ENCODE measurements around the gene NRP2. TPM values are rescaled to one million over a fixed set of nuclear protein-coding genes. Genes with fewer than 3 reads are reported as not detected.

NRP2 gene
- total RNA-seq, 4 donors from 2014 or later: 195 to 440 (median 314) TPM

DNA sequence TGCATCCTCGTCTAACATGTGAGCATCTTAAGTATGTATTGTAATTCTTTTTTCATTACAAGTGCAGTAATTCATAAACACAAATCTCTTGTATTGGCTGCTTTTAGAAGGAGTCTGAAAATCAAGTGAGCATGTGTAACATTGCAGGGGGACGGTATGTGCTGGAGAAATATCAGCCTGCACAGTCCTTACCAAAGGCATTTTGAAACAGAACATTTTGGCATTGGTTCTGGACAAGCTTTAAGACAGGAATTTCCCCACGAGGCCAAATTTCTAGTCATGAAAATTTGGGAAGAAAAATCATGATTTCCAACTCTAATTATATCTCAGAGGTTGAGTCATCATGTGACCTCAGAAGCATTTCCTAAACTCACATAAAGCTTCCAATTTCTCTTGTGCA is 24.7 kb upstream of the NRP2 start:
- Histone ChIP-seq H3K36me3 (no peaks in the 10 kb centered on the region), H3K4me3 (no peak overlapping the region), H3K9me3 (no peaks in the 10 kb centered on the region), H3K4me1 (peaks cover 0 to 30% (median 21%) of the 10 kb centered on the region in 4 donors), H3K27me3 (no peaks in the 10 kb centered on the region), H3K27ac (replicated peaks in 1 of 4) (peak overlapping the region in 1 of 4 donors; percentile 5)
- peak; percentile 85 for DNase-seq (ENCODE audit: extremely low spot score)
- 45% methylated on average over 3 of the region's 3 CpGs for WGBS
- intact Hi-C loops (cut with DNase I): no loop called here
- no peak for TF ChIP-seq CTCF (IDR thresholded peaks at IDR 0.05)
- peak; percentile 26 to 74 for TF ChIP-seq POLR2AphosphoS5 (IDR thresholded peaks at IDR 0.05)

DNA sequence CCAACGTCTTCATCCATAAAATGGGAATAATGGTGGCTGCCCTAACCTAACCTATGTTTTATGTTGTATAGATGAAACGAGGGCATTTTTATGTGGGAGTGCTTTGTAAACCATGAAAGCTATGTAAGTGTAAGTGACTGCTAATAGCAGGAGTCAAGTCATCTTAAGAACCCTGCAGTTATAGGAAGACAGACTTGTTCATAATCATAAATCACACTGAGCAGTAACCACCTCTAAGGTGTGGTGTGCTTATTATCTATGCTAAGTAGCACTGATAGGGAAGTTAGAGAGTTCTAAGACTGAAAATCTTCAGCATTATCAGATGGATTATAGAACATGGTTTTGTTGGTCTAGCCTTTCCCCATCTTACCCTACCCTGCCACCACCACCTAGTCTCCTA is 24.2 kb upstream of the NRP2 start:
- Histone ChIP-seq H3K4me1 (peaks cover 0 to 30% (median 21%) of the 10 kb centered on the region in 4 donors), H3K27ac (replicated peaks in 1 of 4) (no peak overlapping the region)
- intact Hi-C loops (cut with DNase I): no loop called here

GRCh38 chr2:205658572-205658971 is 23.7 kb upstream of the NRP2 start:
- intact Hi-C loops (cut with DNase I): no loop called here

More for the DNA sequence above, 24.2 kb upstream of the NRP2 start:
- H3K27me3 ChIP-seq: no peaks in the 10 kb centered on the region
- WGBS: 100% methylated on average over 2 of the region's 2 CpGs
- TF ChIP-seq POLR2A (IDR thresholded peaks at IDR 0.05; ENCODE audit: low read depth) (no peak), POLR2AphosphoS5 (IDR thresholded peaks at IDR 0.05) (no peak), EP300 (IDR thresholded peaks at IDR 0.05) (no peak), CTCF (IDR thresholded peaks at IDR 0.05) (no peak)
- no peaks in the 10 kb centered on the region for H3K36me3 ChIP-seq
- H3K4me3 ChIP-seq: no peak overlapping the region
- H3K9me3 ChIP-seq: no peaks in the 10 kb centered on the region
- DNase-seq (ENCODE audit: extremely low spot score): no peak

GRCh38 chr2:205659922-205660321 is 22.4 kb upstream of the NRP2 start:
- no peak overlapping the region for H3K27ac ChIP-seq (replicated peaks in 1 of 4)
- no peak overlapping the region for H3K4me3 ChIP-seq
- TF ChIP-seq CTCF (IDR thresholded peaks at IDR 0.05) (no peak), EP300 (IDR thresholded peaks at IDR 0.05) (no peak), POLR2A (IDR thresholded peaks at IDR 0.05; ENCODE audit: low read depth) (no peak), POLR2AphosphoS5 (IDR thresholded peaks at IDR 0.05) (no peak)
- intact Hi-C loops (cut with DNase I): no loop called here
- peaks cover 0 to 30% (median 21%) of the 10 kb centered on the region in 4 donors for H3K4me1 ChIP-seq
- H3K9me3 ChIP-seq: no peaks in the 10 kb centered on the region
- H3K27me3 ChIP-seq: no peaks in the 10 kb centered on the region
- WGBS: 77% methylated on average over 8 of the region's 8 CpGs
- peak; percentile 14 for DNase-seq (ENCODE audit: extremely low spot score)
- no peaks in the 10 kb centered on the region for H3K36me3 ChIP-seq

More at GRCh38 chr2:205658572-205658971, 23.7 kb upstream of the NRP2 start:
- DNase-seq (ENCODE audit: extremely low spot score): peak; percentile 39
- Histone ChIP-seq H3K4me1 (peaks cover 0 to 30% (median 21%) of the 10 kb centered on the region in 4 donors), H3K36me3 (no peaks in the 10 kb centered on the region), H3K4me3 (no peak overlapping the region), H3K27me3 (no peaks in the 10 kb centered on the region), H3K27ac (replicated peaks in 1 of 4) (no peak overlapping the region), H3K9me3 (no peaks in the 10 kb centered on the region)
- WGBS: 98% methylated on average over 2 of the region's 2 CpGs
- TF ChIP-seq EP300 (IDR thresholded peaks at IDR 0.05) (no peak), CTCF (IDR thresholded peaks at IDR 0.05) (no peak), POLR2A (IDR thresholded peaks at IDR 0.05; ENCODE audit: low read depth) (no peak), POLR2AphosphoS5 (IDR thresholded peaks at IDR 0.05) (no peak)

- intact Hi-C loops (cut with DNase I): no loop called here
- Histone ChIP-seq H3K4me3 (no peak overlapping the region), H3K9me3 (no peaks in the 10 kb centered on the region), H3K27me3 (no peaks in the 10 kb centered on the region), H3K36me3 (no peaks in the 10 kb centered on the region), H3K4me1 (peaks cover 0 to 30% (median 21%) of the 10 kb centered on the region in 4 donors), H3K27ac (replicated peaks in 1 of 4) (no peak overlapping the region)
- no peak for TF ChIP-seq POLR2A (IDR thresholded peaks at IDR 0.05; ENCODE audit: low read depth)
- TF ChIP-seq EP300 (IDR thresholded peaks at IDR 0.05): no peak
- TF ChIP-seq POLR2AphosphoS5 (IDR thresholded peaks at IDR 0.05): peak in 1 of 2 donors; percentile 18
- no peak for TF ChIP-seq CTCF (IDR thresholded peaks at IDR 0.05)
- peak; percentile 91 for DNase-seq (ENCODE audit: extremely low spot score)
- WGBS: 42% methylated on average over 8 of the region's 8 CpGs
These were observed 21.7 kb upstream of the NRP2 start for GRCh38 chr2:205660521-205661124.

Data from esophagus muscularis mucosa (tissue), 4 donors.